ENCODE data around the gene PAEP. TPM values are rescaled to one million over a fixed set of nuclear protein-coding genes. Genes with fewer than 3 reads are reported as not detected.
"Not testable (repeated sequence)": the region's sequence is repeated elsewhere in the genome, so short reads cannot be mapped to it uniquely, and the experiment has no call there.

The PAEP gene
- not detected in 2 replicates for total RNA-seq

DNA sequence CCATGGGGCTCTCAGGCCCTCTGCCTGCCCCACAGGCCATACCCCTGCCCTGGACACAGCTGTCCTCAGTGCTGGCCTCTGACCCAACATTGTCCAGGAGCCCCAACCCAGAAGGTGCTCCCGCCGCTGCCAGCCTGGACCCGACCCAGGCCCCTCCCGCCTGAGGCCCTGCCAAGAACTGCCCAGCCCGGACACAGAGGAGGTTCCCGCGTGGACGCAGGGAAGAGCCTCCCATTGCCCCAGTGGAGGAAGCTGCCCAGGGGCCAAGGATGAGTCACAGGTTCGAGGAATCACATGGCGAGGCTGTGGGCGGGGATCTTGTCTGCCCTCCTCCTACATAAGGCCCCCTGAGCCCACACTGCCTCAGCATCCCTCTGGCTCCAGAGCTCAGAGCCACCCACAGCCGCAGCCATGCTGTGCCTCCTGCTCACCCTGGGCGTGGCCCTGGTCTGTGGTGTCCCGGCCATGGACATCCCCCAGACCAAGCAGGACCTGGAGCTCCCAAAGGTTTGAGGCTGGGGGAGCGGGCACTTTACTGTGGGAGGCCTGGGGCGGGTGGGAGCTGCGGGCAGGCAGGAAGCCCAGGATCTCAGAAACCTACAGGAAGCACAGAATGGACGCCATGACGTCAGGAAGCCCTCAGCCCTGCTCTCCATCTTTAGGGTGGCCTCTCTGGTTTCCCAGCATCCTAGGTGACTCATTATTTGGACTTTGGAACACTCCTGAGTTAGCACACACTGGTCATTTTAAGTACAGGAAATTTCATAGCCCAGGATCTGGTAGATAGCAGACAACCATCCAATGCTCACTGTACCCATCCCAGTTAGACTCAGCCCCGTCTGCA, at the start of gene PAEP:
TSS of gene PAEP (plus strand) at position 366 of the 844 bp plus-strand sequence.
- intact Hi-C loops (cut with micrococcal nuclease) = no loop called here

GRCh38 chr9:135512241-135512603, 49.3 kb upstream of the PAEP start:
- intact Hi-C loops (cut with micrococcal nuclease) = no loop called here

- intact Hi-C loops (cut with micrococcal nuclease) = no loop called here
Observed at GRCh38 chr9:135512904-135513303, 48.7 kb upstream of the PAEP start.

GRCh38 chr9:135513351-135513846, 48.2 kb upstream of the PAEP start:
- intact Hi-C loops (cut with micrococcal nuclease) = no loop called here

DNA sequence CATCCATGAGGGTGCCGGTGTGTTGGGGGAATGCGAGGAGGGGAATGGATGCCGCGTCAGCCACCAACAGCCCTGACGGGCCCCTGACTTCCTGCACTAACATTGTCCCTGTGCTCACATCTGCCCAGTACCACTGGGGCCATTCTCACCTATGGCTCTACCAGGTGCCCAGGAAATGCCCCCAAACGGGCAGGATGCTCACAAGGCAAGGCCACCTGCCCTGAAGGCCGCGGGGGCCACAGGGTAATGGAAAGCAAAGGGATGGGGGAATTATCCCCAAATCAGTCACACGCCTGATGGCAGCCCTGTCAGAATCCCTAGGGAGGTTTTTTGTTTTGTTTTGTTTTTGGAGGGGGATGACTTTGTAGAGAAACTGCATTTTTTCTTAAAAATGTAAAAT, 47.6 kb upstream of the PAEP start:
- intact Hi-C loops (cut with micrococcal nuclease) = not testable (repeated sequence)

- intact Hi-C loops (cut with micrococcal nuclease) = no loop called here
Observed at GRCh38 chr9:135514342-135515082, 47.0 kb upstream of the PAEP start.

GRCh38 chr9:135515083-135515951, 46.2 kb upstream of the PAEP start:
- intact Hi-C loops (cut with micrococcal nuclease) = no loop called here

DNA sequence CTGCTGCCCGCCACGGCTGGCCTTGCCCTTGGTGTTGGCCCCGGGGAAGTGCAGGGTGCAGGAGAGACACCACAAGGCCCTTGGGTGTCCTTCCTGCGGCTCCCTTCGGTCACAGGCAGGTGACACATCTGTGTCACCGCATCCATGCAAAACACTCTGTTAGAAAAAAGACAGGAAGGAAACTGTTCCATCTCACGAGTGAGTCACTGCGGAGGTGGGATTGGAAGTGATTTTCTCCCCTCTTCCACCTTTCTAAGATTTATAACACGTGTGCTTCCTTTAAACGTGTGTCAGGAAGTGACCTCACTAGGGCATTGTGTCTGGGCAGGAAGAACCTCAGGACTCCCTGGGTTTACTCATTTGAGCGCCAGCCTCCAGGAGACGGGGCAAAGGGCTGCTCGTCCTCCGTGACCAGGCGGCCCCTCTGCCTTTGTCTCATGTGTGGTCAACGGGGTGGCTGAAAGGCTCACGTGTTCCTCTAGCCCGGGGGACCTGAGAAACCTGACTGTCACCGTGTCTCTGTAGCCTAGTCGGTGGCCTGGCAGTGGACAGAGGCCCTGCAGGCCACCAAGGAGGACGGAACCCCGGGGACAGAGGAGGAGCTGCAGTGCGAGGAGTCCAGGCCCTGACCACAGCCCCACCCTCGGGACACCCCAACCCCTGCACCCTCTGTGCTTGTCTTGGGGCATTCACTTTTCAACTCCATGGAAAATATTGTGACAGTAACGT, 45.3 kb upstream of the PAEP start:
- intact Hi-C loops (cut with micrococcal nuclease) = no loop called here

- intact Hi-C loops (cut with micrococcal nuclease) = no loop called here
Observed at GRCh38 chr9:135517407-135517822, 44.1 kb upstream of the PAEP start.

DNA sequence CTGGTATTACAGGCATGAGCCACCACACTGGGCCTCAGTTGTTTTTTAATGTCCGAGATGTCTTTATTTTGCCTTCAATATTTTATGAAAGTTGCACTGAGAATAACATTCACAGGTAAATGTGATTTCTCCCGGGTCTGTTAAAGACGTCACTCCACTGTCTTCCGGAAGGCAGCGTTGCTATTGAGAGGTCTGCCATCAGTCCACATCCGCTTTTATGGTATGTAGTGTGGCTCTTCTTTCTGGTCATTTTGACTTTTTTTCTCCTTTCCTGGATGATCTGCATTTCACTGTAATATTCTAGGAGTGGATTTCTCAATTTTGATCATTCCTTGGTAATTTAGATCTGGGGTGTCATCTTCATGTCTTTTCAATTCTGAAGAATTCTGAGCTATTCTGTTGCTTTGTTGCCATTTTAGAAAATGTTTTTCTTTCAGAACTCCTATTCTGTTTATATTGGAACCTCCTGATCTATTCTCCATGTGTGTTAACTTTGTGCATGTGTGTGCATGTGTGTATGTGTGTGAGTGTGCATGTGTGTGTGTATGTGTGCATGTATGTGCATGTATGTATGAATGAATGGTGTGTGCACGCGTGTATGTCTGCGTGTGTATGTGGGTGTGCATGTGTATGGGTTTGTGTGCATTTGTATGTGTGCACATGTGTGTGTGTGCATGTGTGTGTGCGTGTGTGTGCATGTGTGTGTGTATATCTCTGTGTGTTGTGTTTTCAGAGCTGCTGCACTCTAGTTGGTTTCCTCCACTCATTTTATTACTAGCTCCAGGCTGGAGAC, 42.2 kb upstream of the PAEP start:
- intact Hi-C loops (cut with micrococcal nuclease) = no loop called here

GRCh38 chr9:135520916-135521607, 40.5 kb upstream of the PAEP start, which contains the start of gene LCN1:
Gene LCN1 (plus strand): TSS chr9:135521440. CDS start chr9:135521498, 58 bp downstream.
- intact Hi-C loops (cut with micrococcal nuclease) = no loop called here

GRCh38 chr9:135521608-135522095, 39.9 kb upstream of the PAEP start:
- intact Hi-C loops (cut with micrococcal nuclease) = no loop called here

DNA sequence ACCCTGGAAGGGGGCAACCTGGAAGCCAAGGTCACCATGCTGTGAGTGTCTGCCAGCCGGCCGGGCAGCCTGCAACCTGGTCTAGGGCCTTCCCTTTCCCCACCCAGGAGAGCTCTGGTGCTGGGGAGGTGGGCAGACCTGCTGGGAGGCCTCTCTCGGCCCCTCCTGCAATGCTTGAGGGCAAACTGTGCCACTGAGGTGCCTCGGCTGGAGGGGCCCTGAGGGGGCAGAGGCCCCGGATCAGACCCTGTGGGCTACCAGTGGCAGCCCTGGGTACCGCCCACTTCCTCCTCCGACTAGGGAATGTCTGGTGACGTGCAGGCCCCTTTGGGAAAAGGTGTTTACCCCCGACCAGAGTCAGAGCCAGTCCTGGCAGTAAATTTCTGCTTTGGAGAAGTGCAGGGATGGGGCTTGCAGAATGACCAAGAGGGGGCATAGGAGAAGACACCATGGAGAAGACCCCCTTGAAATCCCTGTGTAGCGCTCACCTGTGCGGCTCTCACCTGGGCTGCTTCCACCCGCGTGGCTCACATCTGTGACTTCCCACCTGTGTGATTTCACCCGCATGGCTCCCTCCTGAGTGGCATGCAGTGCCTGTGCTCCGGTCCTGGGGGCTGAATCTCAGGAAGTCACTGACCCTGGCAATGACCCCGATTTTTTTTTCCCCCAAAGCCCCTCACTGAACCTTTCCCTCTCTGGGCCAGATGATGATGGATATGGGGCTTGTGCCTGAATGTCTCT, 39.2 kb upstream of the PAEP start:
- intact Hi-C loops (cut with micrococcal nuclease) = no loop called here

DNA sequence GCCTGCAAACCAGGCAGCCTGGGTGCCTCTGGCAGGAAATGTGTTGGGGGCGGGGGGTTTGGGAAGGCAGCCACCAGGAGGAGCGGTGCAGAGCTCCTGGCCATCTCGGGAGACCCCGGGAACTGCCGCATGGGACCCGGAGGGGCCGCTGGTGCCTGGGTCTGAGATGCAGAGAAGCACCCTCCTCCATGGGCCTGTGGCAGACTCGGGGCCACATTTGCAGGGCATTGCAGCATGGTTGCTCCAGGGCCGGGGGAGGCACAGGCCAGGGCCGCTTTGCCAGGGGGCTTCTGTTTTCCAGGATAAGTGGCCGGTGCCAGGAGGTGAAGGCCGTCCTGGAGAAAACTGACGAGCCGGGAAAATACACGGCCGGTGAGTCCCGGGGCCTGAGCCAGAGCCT, 38.6 kb upstream of the PAEP start:
- intact Hi-C loops (cut with micrococcal nuclease) = no loop called here

- intact Hi-C loops (cut with micrococcal nuclease) = no loop called here
Observed at GRCh38 chr9:135523521-135524129, 37.9 kb upstream of the PAEP start.

DNA sequence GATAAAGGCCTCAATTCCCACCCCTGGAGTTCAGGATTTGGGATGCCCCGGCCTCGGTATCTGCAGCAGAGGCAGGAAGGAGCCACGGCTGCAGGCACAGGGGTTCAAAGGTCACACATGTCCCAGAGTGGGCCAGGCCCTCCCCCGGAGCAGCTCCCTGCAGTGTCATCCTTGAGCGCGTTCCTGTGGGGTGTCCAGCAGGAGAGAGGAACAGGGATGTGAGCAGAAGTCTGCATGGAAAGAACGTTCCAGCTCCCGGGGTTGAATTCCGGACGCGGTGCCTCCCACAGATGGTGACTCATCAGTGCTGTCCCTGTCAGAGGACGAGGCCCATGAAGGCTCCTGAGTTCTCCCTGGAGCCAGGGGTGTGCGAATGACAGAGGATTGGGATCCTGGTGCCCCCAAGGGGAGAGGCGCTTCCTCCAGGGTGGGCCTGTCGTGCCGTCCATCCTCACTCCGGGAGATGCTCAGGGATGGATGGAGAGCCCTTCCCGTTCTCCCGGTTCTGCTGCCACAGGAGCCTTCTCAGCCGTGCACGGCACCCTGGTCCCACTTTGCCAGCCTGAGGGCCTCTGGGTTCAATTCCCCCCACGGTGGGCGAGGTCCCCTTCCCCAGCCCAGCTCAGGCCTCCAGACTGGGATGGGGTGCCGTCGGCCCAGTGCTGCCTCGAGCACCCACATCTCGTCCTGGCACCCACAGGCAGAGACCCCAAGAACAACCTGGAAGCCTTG, 37.3 kb upstream of the PAEP start:
- intact Hi-C loops (cut with micrococcal nuclease) = no loop called here

Measured in T-helper 1 cell treated with Interleukin-12 subunit alpha and Interleukin-12 subunit beta and Interleukin-4 antibody, amounts not matched to agents 30 ng/mL and 1 ng/mL, for 36 hours (primary cell).